Dermis blood vessel endothelial cell (primary cell): ENCODE measurements around the gene URM1. TPM values are rescaled to one million over a fixed set of nuclear protein-coding genes. Genes with fewer than 3 reads are reported as not detected.
"Not testable (repeated sequence)": the region's sequence is repeated elsewhere in the genome, so short reads cannot be mapped to it uniquely, and the experiment has no call there.

ENCODE experiments used
- DNase-seq: peaks from one replicate; pipeline ENCODE4 v3.0.0; 2010
- total RNA-seq: library from RNA; depleted of rRNA; stranded (reverse); fragments of >200 nt; gene quantifications from 2 replicates; pipeline ENCODE4 v1.2.3, GENCODE V29; 2014

Gene URM1
- total RNA-seq, 1 donor from 2014 or later = 64.8 TPM

- no peak for DNase-seq
Observed at GRCh38 chr9:128411364-128412119, 40.4 kb downstream of the URM1 start.

GRCh38 chr9:128412120-128412790, 41.1 kb downstream of the URM1 start:
- peak; percentile 71 for DNase-seq

GRCh38 chr9:128413728-128414127, 42.6 kb downstream of the URM1 start:
- not testable (repeated sequence) for DNase-seq

GRCh38 chr9:128414461-128414860, 43.3 kb downstream of the URM1 start:
- DNase-seq = peak; percentile 28

- DNase-seq = no peak
Observed at GRCh38 chr9:128415281-128415680, 44.1 kb downstream of the URM1 start.

- DNase-seq = no peak
Observed at GRCh38 chr9:128416014-128416413, 44.8 kb downstream of the URM1 start.

- DNase-seq = no peak
Observed at GRCh38 chr9:128416432-128417019, 45.4 kb downstream of the URM1 start.

GRCh38 chr9:128419061-128419925, 48.1 kb downstream of the URM1 start:
- peak; percentile 34 for DNase-seq

GRCh38 chr9:128420060-128420650, 49.0 kb downstream of the URM1 start:
- peak; percentile 74 for DNase-seq

GRCh38 chr9:128420651-128421481, 49.7 kb downstream of the URM1 start, which contains the start of gene CERCAM:
CERCAM (plus strand) TSS chr9:128420857; CDS start chr9:128420878, 21 bp downstream.
- DNase-seq = peak; percentile 53

GRCh38 chr9:128421482-128421996, 50.4 kb downstream of the URM1 start:
- DNase-seq = no peak

- DNase-seq = not testable (repeated sequence)
Observed at GRCh38 chr9:128422022-128422782, 51.0 kb downstream of the URM1 start.

GRCh38 chr9:128422783-128423150, 51.6 kb downstream of the URM1 start:
- no peak for DNase-seq

- DNase-seq = not testable (repeated sequence)
Observed at GRCh38 chr9:128423356-128423755, 52.2 kb downstream of the URM1 start.

GRCh38 chr9:128424268-128424780, 53.1 kb downstream of the URM1 start:
- no peak for DNase-seq

- DNase-seq = peak; percentile 80
Observed at GRCh38 chr9:128428644-128429512, 57.7 kb downstream of the URM1 start.

GRCh38 chr9:128429513-128430086, 58.4 kb downstream of the URM1 start:
- no peak for DNase-seq

- DNase-seq = no peak
Observed at GRCh38 chr9:128431207-128431606, 60.0 kb downstream of the URM1 start.

- DNase-seq = no peak
Observed at GRCh38 chr9:128434340-128434739, 63.2 kb downstream of the URM1 start.
